Activated naive CD4-positive, alpha-beta T cell treated with anti-CD3 and anti-CD28 coated beads, Interleukin-2, amount 50 U/mL, for 72 hours (primary cell): ENCODE measurements around the gene FAM50B. TPM values are rescaled to one million over a fixed set of nuclear protein-coding genes. Genes with fewer than 3 reads are reported as not detected.
A peak's percentile ranks its signal among the peaks of the same experiment; 100 is the strongest.

Source experiments
- ATAC-seq, 2 donors: fragments of 150-1000 bp; cut with Tn5 transposase; 2 replicates each; pipeline ENCODE4 v1.10.0; 2021; ENCODE audit warnings: mild to moderate bottlenecking in 2 of 2, moderate library complexity in 2 of 2
- DNase-seq, 2 donors: peaks; one replicate each; pipeline ENCODE4 v3.0.0; 2021 to 2022; ENCODE audit warnings: low spot score in 2 of 2
- H3K27ac Mint-ChIP-seq, 2 donors: one replicate each; pipeline ENCODE4 v1.8.0; 2022; ENCODE audit warnings: mild to moderate bottlenecking in 2 of 2, mixed read lengths in 2 of 2
- H3K36me3 Mint-ChIP-seq, 2 donors: one replicate each; pipeline ENCODE4 v1.8.0; 2022; ENCODE audit warnings: mixed read lengths in 2 of 2
- H3K9me3 Mint-ChIP-seq, 2 donors: one replicate each; pipeline ENCODE4 v1.8.0; 2022; ENCODE audit warnings: mixed read lengths in 2 of 2
- total RNA-seq, 2 donors: library from RNA; stranded (reverse); gene quantifications; one replicate each; pipeline ENCODE4 v1.2.3, GENCODE V29; 2022

FAM50B gene
- total RNA-seq, 2 donors from 2014 or later = 5.7 to 7.5 TPM

DNA sequence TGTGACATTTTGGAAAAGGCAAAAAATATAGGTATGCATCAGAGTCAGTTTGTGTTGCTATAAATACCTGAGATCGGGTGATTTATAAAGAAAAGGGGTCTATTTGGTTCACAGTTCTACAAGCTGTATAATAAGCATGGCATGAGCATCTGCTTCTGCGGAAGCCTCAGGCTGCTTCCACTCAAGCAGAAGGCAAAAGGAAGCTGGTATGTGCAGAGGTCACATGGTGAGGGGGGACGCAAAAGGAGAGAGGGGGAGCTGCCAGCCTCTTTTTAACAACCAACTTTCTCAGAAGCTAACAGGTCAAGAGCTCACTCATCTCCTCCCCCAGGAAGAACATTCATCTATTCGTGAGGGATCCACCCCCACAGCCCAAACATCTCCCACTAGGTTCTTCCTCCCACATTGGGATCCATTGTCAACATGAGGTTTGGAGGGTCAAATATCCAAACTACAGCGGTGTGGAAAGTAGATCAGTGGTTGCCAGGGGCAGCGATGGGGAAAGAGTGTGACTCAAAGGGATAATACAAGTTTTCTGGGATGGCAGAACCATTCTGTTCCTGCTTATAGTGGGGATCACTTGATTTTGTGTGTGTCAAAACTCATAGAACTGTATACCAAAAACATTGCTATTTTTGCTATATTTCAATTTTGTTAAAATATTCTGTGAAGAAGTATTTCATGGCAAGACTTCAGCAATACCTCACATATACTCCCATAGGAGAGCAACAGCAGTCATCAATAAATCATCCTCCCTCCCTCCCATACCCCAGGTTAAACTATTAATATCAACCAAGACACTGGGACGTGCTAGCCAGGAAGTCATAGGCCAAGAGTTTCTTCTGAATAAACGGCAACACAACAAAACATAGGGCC is 9.9 kb upstream of the FAM50B start:
- ATAC-seq (no peak), DNase-seq (no peak)
- no peak overlapping the region for H3K27ac Mint-ChIP-seq
- H3K9me3 Mint-ChIP-seq = no peaks in the 10 kb centered on the region
- H3K36me3 Mint-ChIP-seq = no peaks in the 10 kb centered on the region

DNA sequence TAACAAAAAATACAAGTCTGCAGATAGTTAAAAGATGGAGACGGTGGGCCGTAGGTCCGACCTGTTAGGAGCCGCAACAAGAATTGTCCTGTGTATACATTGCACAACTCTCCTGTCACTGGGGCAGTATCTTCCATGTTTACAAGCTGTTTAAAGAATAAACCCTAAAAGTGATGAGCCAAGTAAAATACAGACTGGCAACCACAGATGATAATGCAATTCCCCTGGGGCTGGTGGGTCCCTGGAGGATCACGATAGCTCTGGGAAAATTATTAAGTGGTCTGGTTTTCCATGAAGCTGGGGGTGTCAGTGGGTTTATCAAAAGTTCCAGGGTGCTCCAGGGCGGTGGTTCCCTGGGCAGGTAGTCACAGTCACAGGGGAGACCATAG is 8.1 kb upstream of the FAM50B start:
- DNase-seq (no peak), ATAC-seq (no peak)
- Mint-ChIP-seq H3K27ac (no peak overlapping the region), H3K36me3 (no peaks in the 10 kb centered on the region), H3K9me3 (no peaks in the 10 kb centered on the region)

DNA sequence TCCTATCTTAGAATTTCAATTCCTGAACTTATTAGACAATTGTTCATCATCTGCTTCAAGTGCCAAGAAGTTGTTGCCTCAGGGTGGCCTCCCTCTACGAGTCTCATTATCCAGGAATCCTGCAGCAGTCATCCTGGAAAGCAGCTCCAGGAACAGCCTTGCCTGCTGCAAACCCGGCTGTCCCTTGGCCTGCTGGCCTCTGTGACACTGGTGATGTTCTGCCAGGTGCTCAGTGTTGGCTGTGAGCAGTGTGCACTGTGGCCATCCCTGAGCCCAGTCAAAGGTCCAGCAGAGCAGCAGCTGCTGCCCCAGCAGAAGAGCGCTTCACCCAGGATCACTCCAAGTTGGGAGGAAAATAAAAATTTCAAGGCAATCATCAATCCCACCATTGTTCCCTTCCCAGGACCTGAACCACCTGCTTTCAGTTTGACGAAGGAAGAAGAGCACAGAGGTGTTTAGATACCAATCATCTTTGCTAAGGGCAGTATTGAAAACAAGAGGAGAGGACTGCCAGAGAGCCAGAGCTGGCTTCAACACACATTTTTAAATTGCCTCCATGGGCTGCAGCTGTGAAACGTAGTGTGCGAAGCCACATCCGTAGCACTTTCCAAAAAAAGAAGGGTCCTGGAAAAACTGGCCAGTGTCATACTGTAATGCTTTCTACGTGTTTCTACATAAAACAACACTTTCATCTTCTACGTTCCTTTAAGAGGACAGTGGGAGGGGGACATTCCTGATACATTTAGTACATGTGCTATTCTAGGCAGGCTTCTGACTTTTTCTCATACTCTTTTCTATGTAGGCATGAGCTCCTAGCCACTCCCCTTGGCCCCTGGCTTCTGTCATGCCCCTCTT is 7.2 kb upstream of the FAM50B start:
- ATAC-seq = no peak
- DNase-seq = no peak
- Mint-ChIP-seq H3K36me3 (no peaks in the 10 kb centered on the region), H3K27ac (no peak overlapping the region), H3K9me3 (no peaks in the 10 kb centered on the region)

DNA sequence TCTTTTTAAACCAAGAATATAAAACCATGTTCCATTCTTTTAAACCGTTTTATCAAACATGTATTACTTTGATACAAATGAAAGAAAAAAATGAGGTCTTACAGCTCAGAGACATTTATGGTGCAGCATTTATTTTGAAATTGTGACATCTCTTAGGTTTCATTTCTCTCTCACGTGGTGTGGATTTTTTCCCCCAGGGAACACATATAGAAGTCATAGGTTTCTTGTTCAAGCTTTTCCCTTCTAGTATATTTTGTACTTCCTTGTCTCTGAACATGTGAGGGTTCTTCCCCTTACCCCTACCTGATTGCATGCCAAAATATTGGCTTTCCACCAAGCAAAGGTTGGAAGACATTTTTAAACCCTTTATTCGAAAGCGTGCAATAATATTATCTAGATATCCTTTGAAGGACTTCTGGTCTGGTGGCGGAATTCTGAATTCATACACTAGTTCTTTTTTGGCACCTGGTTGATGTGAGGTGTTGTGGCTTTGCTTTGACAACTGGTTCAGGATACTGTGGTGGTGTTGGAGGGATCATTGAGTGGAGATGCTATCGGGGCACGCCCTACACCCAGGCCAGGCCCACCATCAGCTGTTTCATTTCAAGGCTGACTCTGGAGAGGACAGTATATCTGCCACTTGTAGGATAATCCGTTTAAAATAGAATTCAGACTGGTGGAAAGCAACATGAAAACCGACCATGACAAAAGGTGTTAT is 5.6 kb upstream of the FAM50B start:
- no peaks in the 10 kb centered on the region for H3K9me3 Mint-ChIP-seq
- ATAC-seq = no peak
- no peak overlapping the region for H3K27ac Mint-ChIP-seq
- H3K36me3 Mint-ChIP-seq = no peaks in the 10 kb centered on the region
- no peak for DNase-seq

DNA sequence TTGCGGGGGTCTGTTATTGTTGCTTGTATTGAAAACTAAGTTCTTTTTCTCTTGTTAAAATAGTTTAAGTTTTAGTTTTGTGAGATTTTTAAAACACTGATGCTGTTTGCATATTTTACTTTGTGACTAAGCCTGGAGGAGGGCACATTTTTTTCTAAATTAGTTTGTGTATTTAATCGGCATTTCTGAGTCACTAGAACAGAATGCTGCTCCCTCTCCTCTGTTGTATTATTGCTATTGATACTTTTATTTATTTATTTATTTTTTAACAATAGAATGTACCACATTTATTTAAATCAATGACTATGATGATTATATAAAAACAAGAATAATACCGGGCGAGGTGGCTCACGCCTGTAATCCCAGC is 5.1 kb upstream of the FAM50B start:
- Mint-ChIP-seq H3K27ac (no peak overlapping the region), H3K9me3 (no peaks in the 10 kb centered on the region), H3K36me3 (no peaks in the 10 kb centered on the region)
- DNase-seq = no peak
- no peak for ATAC-seq

DNA sequence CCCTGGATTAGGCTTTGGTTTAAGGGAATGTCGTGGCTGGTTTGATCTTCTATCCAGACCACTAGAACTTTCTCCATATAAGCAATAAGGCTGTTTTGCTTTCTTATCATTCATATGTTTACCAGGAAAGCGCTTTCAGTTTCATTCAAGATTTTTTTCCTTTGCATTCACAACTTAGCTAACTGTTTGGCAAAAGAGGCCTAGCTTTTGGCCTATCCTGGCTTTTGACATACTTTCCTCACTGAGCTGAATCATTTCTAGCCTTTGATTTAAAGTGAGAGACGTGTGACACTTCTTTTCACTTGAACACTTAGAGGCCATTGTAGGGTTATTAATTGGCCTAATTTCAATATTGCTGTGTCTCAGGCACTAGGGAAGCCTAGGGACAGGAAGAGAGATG is 1.7 kb upstream of the FAM50B start:
- peak overlapping the region; percentile 51 to 84 for H3K27ac Mint-ChIP-seq
- peaks cover 4 to 5% of the 10 kb centered on the region in 2 donors for H3K36me3 Mint-ChIP-seq
- DNase-seq (no peak), ATAC-seq (peak in 1 of 2 donors; percentile 20)
- H3K9me3 Mint-ChIP-seq = no peaks in the 10 kb centered on the region

DNA sequence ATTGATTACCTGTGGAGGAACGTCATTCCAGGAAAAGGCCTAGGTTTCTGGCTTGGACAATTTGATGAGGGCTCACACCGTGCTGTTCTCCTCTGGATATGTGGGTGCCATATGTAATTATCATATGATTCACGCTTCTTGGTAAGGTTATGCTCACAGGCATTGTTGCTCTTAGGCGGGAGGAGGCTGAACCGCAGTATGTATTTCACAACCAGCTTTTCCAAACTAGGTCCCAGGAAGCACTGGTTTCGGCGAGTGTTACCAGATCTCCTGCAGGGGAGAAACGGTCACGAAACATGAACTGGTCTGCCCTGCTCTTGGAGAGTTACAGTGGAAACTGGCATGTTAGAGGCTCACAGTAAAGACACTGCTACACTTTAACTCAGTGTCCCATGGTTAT is 793 bp upstream of the FAM50B start:
- DNase-seq = no peak

DNA sequence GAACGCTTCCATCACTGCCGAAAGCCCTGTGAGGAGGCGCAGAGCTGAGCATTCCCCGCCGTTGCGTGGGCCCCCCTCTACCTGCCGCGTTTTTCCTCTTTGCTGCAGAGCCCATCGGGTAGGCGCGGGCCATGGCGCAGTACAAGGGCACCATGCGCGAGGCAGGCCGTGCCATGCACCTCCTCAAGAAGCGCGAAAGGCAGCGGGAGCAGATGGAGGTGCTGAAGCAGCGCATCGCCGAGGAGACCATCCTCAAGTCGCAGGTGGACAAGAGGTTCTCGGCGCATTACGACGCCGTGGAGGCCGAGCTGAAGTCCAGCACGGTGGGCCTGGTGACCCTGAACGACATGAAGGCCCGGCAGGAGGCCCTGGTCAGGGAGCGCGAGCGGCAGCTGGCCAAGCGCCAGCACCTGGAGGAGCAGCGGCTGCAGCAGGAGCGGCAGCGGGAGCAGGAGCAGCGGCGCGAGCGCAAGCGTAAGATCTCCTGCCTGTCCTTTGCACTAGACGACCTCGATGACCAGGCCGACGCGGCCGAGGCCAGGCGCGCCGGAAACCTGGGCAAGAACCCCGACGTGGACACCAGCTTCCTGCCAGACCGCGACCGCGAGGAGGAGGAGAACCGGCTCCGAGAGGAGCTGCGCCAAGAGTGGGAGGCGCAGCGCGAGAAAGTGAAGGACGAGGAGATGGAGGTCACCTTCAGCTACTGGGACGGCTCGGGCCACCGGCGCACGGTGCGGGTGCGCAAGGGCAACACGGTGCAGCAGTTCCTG is 693 bp downstream of the FAM50B start:
- Mint-ChIP-seq H3K36me3 (peaks cover 4 to 11% of the 10 kb centered on the region in 2 donors), H3K27ac (peak overlapping the region in 1 of 2 donors; percentile 84), H3K9me3 (no peaks in the 10 kb centered on the region)
- no peak for DNase-seq
- ATAC-seq = peak in 1 of 2 donors; percentile 0

More for the DNA sequence above, 793 bp upstream of the FAM50B start:
- H3K9me3 Mint-ChIP-seq = no peaks in the 10 kb centered on the region
- peak overlapping the region in 1 of 2 donors; percentile 84 for H3K27ac Mint-ChIP-seq
- no peak for ATAC-seq
- H3K36me3 Mint-ChIP-seq = peaks cover 4 to 10% of the 10 kb centered on the region in 2 donors

DNA sequence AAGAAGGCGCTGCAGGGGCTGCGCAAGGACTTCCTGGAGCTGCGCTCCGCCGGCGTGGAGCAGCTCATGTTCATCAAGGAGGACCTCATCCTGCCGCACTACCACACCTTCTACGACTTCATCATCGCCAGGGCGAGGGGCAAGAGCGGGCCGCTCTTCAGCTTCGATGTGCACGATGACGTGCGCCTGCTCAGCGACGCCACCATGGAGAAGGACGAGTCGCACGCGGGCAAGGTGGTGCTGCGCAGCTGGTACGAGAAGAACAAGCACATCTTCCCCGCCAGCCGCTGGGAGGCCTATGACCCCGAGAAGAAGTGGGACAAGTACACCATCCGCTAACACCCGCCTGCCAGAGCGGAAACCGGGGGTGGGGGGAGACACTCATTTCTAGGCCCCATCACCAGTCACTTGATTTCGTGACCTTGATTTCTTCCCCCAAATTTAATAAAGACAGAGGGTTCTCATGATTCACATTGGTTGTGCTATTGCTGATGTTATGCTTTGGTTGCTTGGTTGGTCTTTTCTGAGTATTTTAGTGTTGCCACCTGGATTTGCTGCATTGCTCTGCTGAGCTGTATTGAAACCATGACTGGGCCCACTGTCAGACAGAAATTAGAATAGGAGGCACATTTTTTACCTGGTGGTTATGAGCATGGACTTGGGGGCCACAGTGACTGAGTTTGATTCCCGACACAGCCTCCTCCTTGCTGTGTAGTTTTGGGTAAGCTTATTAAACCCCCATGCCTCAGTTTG is 1.5 kb downstream of the FAM50B start:
- DNase-seq (peak in 1 of 2 donors; percentile 38), ATAC-seq (peak in 1 of 2 donors; percentile 59)
- peaks cover 4 to 11% of the 10 kb centered on the region in 2 donors for H3K36me3 Mint-ChIP-seq
- H3K27ac Mint-ChIP-seq = peak overlapping the region; percentile 50 to 52
- no peaks in the 10 kb centered on the region for H3K9me3 Mint-ChIP-seq

DNA sequence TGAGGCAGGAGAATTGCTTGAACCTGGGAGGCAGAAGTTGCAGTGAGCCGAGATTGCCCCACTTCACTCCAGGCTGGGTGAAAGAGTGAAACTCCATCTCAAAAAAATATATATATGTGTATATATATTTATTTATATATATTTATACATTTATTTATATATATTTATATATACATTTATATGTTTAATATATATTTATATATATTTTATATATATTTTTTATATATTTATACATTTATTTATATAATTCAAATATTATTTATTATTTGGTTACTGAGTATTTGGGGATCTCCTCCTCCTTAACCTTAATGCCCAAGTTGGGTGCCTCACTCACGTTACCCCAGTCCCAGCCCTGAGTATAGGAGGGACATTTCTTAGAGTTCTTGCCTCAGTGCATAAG is 2.7 kb downstream of the FAM50B start:
- no peak overlapping the region for H3K27ac Mint-ChIP-seq
- peaks cover 4 to 11% of the 10 kb centered on the region in 2 donors for H3K36me3 Mint-ChIP-seq
- ATAC-seq (no peak), DNase-seq (no peak)
- H3K9me3 Mint-ChIP-seq = no peaks in the 10 kb centered on the region

DNA sequence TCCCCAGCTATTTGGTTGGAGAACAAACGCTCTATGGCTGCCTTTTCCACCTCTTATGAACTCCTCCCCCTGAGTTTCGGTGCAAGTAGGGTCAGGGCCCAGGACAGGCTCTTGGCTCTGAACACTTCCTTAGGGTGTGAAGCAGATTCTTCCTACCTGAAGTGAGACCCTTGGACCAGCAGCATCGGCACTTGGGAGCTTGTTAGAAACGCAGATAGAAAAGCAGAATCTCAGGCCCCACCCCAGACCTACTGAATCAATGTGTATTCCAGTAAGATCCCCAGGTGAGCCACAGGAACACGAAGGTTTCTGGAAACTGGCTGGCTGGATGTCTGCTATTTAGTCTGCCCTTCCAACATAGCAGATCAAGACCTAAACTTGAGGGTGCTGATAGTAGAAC is 3.2 kb downstream of the FAM50B start:
- DNase-seq (no peak), ATAC-seq (no peak)
- peaks cover 4 to 11% of the 10 kb centered on the region in 2 donors for H3K36me3 Mint-ChIP-seq
- no peak overlapping the region for H3K27ac Mint-ChIP-seq
- no peaks in the 10 kb centered on the region for H3K9me3 Mint-ChIP-seq

DNA sequence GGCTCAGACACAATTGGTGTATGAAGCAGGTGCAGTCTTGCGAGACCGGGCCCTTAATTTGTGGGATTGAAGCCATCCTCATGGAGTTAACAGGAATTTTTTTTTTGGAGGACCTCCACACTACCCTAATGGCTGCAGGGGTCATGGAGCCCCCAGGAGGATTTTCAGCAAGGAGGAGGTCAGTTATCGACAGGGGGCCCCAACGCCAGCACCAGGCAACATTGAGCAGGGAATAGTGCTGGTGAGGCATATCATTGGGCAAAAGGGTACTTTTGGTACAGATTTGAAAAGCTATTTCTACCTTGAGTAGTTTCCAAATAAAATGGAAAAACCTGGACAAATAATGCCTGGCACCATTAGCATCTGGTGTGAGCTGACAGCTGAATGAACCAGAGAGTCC is 6.7 kb downstream of the FAM50B start:
- H3K36me3 Mint-ChIP-seq = peaks cover 0 to 6% of the 10 kb centered on the region in 2 donors
- ATAC-seq = no peak

DNA sequence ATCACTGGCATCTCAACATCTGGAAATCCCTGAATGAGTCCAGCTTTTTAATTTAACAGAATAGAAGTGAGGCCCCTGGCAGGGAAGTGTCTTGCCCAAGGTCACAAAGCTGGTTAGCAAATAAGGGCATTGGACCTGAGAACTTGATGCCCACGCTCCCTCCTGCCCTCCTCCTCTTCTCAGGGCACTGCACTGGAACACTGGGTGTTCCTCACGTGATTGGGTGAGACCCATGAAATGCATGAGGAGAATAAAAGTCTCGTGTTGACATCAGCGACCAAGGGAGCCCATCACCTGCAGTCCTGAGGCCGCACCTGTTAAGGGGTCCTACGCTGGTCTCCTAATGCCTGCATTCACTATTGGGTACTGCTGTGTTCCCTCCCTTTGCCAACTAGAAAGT is 7.4 kb downstream of the FAM50B start:
- Mint-ChIP-seq H3K27ac (no peak overlapping the region), H3K36me3 (peaks cover 7 to 11% of the 10 kb centered on the region in 2 donors)
- no peak for DNase-seq

More for the DNA sequence above, 6.7 kb downstream of the FAM50B start:
- Mint-ChIP-seq H3K9me3 (peaks cover 5 to 6% of the 10 kb centered on the region in 2 donors), H3K27ac (no peak overlapping the region)
- DNase-seq = no peak

DNA sequence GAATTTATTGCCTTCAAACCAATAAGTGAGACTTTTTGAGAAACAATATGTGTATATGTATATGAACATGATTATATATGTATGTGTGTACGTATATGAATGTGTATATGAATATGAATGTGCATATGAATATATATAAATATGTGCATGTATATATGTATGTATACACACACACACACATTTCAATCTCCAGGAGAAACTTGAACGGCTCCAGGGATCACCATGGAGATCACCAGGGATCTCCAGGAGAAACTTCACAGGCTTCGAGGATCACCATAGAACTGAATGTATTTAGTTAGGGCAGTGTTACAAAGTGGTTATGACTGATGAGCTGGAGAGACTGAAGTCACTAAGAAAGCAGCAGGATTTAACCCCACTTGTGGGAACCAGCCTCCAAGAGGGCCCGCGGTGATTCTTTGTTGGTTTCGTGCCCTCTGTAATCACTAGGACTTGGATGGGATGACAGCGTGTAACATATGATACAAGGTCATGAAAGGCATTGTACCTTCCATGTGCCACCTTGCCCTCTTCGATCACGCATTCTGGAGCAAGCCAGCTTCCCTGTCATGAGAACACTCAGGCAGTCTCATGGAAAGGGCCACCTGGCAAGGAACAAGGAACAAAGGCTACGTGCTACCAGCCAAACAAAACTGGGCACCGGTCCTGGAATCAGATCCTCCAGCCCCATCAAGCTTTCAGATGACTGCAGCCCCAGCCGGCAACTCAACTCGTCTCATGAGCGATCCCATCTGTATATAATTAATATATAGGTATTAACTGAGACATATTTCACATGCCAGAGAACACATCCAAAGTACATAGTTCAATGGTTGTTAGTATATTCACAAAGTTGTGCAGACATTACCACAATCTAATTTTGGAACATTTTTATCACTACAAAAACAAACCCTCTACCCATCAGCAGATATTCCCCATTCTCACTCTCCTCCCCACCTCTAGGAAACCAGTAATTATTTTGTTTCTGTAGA is 8.6 kb downstream of the FAM50B start:
- peaks cover 9 to 17% of the 10 kb centered on the region in 2 donors for H3K9me3 Mint-ChIP-seq
- DNase-seq (no peak), ATAC-seq (no peak)
- H3K36me3 Mint-ChIP-seq = peaks cover 8 to 11% of the 10 kb centered on the region in 2 donors
- H3K27ac Mint-ChIP-seq = no peak overlapping the region

More for the DNA sequence above, 7.4 kb downstream of the FAM50B start:
- peaks cover 9 to 13% of the 10 kb centered on the region in 2 donors for H3K9me3 Mint-ChIP-seq
- ATAC-seq = no peak
